SK-N-SH treated with all-trans-retinoic acid at 6 μM for 48 hours (cell line): ENCODE measurements around the gene ARPC1B.
"Not testable (repeated sequence)": the region's sequence is repeated elsewhere in the genome, so short reads cannot be mapped to it uniquely, and the experiment has no call there.

ENCODE experiments used
- ATAC-seq: fragments of 200-7000 bp; cut with Tn5 transposase; 3 replicates; pipeline ENCODE4 v1.9.1; 2020; ENCODE audit warnings: mild to moderate bottlenecking, moderate library complexity
- BACH2 ChIP-seq: fragments of 250-450 bp; sonication (Bioruptor Pico); IDR thresholded peaks from 2 replicates; pipeline ENCODE4 v1.9.0; 2021; ENCODE audit warnings: mild to moderate bottlenecking, borderline replicate concordance
- CSDC2 ChIP-seq: fragments of 250-450 bp; sonication (Bioruptor Pico); IDR thresholded peaks from 2 replicates; pipeline ENCODE4 v1.5.0; 2020; ENCODE audit warnings: mild to moderate bottlenecking, moderate library complexity
- ESRRG ChIP-seq: fragments of 250-450 bp; sonication (Bioruptor Pico); IDR thresholded peaks from 2 replicates; pipeline ENCODE4 v1.6.1; 2021; ENCODE audit warnings: mild to moderate bottlenecking
- GLIS3 ChIP-seq: fragments of 250-450 bp; sonication (Bioruptor Pico); IDR thresholded peaks from 2 replicates; pipeline ENCODE4 v1.5.0; 2020; ENCODE audit warnings: mild to moderate bottlenecking, moderate library complexity
- ISL1 ChIP-seq: fragments of 250-450 bp; sonication (Bioruptor Pico); IDR thresholded peaks from 2 replicates; pipeline ENCODE4 v2.1.2; 2022; ENCODE audit warnings: mild to moderate bottlenecking, moderate library complexity
- OSR1 ChIP-seq: fragments of 250-450 bp; sonication (Bioruptor Pico); IDR thresholded peaks from 2 replicates; pipeline ENCODE4 v1.8.0; 2022; ENCODE audit warnings: moderate library complexity, mild to moderate bottlenecking, inconsistent platforms
- RARB ChIP-seq: fragments of 250-450 bp; sonication (Bioruptor Pico); IDR thresholded peaks from 2 replicates; pipeline ENCODE4 v1.8.0; 2021; ENCODE audit warnings: mild to moderate bottlenecking, moderate library complexity
- SNAI2 ChIP-seq: fragments of 250-450 bp; sonication (Bioruptor Pico); IDR thresholded peaks from 2 replicates; pipeline ENCODE4 v1.5.0; 2020; ENCODE audit warnings: mild to moderate bottlenecking, moderate library complexity
- TCF4 ChIP-seq: fragments of 250-450 bp; sonication (Bioruptor Pico); IDR thresholded peaks from 2 replicates; pipeline ENCODE4 v1.8.0; 2021; ENCODE audit warnings: mild to moderate bottlenecking, moderate library complexity, borderline replicate concordance
- TOX ChIP-seq: fragments of 250-450 bp; sonication (Bioruptor Pico); IDR thresholded peaks from 2 replicates; pipeline ENCODE4 v1.8.0; 2021; ENCODE audit warnings: mild to moderate bottlenecking, moderate library complexity, borderline replicate concordance
- ZC3H10 ChIP-seq: fragments of 250-450 bp; sonication (Bioruptor Pico); IDR thresholded peaks from 2 replicates; pipeline ENCODE4 v1.5.1; 2021; ENCODE audit warnings: mild to moderate bottlenecking, moderate library complexity
- ZFP30 ChIP-seq: fragments of 450-650 bp; formaldehyde crosslinking; IDR thresholded peaks from 2 replicates; pipeline ENCODE4 v1.5.0; 2022; ENCODE audit warnings: mild to moderate bottlenecking, moderate library complexity
- ZNF565 ChIP-seq: fragments of 450-650 bp; formaldehyde crosslinking; conservative IDR thresholded peaks from 2 replicates; pipeline ENCODE4 v1.5.0; 2020; ENCODE audit warnings: low read depth, mild to moderate bottlenecking, moderate library complexity
- ZNF70 ChIP-seq: fragments of 450-650 bp; formaldehyde crosslinking; IDR thresholded peaks from 2 replicates; pipeline ENCODE4 v1.5.0; 2020; ENCODE audit warnings: mild to moderate bottlenecking, moderate library complexity
- ZNF8 ChIP-seq: fragments of 450-650 bp; formaldehyde crosslinking; IDR thresholded peaks from 2 replicates; pipeline ENCODE4 v1.5.0; 2020; ENCODE audit warnings: mild to moderate bottlenecking, moderate library complexity
- TF ChIP-seq, protein P1 (sequence below): fragments of 250-450 bp; sonication (Bioruptor Pico); IDR thresholded peaks from 2 replicates; pipeline ENCODE4 v1.8.0; 2020; ENCODE audit warnings: mild to moderate bottlenecking, moderate library complexity, borderline replicate concordance
- TF ChIP-seq, protein P2 (sequence below): fragments of 250-450 bp; sonication (Bioruptor Pico); IDR thresholded peaks from 2 replicates; pipeline ENCODE4 v1.5.1; 2020; ENCODE audit warnings: low read depth, mild to moderate bottlenecking, moderate library complexity
- TF ChIP-seq, protein P3 (sequence below): fragments of 250-450 bp; sonication (Bioruptor Pico); IDR thresholded peaks from 2 replicates; pipeline ENCODE4 v1.5.1; 2021; ENCODE audit warnings: mild to moderate bottlenecking, moderate library complexity
- TF ChIP-seq, protein P4 (sequence below): fragments of 250-450 bp; sonication (Bioruptor Pico); IDR thresholded peaks from 2 replicates; pipeline ENCODE4 v1.5.0; 2020; ENCODE audit warnings: mild to moderate bottlenecking, moderate library complexity

Gene ARPC1B

DNA sequence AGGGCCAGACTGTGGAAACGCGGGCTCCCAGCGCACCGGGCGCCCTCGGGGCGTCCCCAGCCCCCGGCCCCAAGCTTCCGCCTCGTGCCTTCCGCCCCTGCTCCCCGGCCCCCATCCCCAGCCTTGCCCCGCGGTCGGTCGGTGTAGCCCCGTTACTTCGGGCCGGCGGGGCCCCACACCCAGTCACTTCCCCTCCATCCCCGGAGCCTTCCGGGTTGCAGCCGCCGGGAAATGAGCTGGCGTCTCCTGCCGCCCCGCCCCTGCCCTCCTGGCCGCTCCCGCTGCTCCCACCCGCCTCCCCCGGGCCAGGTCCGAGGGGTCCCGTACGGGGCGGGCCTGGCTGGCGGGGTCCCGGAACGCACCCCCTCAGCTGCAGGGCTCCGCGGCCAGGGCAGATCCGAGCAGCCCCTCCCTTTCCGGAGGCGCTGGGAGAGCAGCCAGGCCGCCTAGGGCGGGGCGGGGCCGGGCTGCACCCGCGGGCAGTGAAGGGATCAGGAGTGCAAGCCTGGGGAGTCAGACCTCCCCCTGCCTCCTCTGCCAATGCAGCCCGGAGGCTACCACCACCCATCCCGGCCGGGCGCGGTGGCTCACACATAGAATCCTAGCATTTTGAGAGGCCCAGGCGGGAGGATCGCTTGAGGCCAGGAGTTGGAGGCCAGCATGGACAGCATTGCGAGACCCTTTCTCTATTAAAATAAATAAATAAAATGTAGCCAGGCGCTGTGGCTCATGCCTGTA lies 709 bp downstream of the ARPC1B start (continued):
- TF ChIP-seq, protein P1, sequence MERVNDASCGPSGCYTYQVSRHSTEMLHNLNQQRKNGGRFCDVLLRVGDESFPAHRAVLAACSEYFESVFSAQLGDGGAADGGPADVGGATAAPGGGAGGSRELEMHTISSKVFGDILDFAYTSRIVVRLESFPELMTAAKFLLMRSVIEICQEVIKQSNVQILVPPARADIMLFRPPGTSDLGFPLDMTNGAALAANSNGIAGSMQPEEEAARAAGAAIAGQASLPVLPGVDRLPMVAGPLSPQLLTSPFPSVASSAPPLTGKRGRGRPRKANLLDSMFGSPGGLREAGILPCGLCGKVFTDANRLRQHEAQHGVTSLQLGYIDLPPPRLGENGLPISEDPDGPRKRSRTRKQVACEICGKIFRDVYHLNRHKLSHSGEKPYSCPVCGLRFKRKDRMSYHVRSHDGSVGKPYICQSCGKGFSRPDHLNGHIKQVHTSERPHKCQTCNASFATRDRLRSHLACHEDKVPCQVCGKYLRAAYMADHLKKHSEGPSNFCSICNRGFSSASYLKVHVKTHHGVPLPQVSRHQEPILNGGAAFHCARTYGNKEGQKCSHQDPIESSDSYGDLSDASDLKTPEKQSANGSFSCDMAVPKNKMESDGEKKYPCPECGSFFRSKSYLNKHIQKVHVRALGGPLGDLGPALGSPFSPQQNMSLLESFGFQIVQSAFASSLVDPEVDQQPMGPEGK = 0 out of 2 replicates have a peak, but pooled peaks have one; percentile 40
- TF ChIP-seq SNAI2 (CRISPR knock-in tag) = 0 out of 2 replicates have a peak, but pooled peaks have one; percentile 20
- TF ChIP-seq CSDC2 (CRISPR knock-in tag) = no peak
- TF ChIP-seq ZNF565 (CRISPR knock-in tag) = no peak
- TF ChIP-seq, protein P2, sequence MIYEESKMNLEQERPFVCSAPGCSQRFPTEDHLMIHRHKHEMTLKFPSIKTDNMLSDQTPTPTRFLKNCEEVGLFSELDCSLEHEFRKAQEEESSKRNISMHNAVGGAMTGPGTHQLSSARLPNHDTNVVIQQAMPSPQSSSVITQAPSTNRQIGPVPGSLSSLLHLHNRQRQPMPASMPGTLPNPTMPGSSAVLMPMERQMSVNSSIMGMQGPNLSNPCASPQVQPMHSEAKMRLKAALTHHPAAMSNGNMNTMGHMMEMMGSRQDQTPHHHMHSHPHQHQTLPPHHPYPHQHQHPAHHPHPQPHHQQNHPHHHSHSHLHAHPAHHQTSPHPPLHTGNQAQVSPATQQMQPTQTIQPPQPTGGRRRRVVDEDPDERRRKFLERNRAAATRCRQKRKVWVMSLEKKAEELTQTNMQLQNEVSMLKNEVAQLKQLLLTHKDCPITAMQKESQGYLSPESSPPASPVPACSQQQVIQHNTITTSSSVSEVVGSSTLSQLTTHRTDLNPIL (CRISPR knock-in tag) = no peak
- TF ChIP-seq ZFP30 (CRISPR knock-in tag) = 0 out of 2 replicates have a peak, but pooled peaks have one; percentile 2

DNA sequence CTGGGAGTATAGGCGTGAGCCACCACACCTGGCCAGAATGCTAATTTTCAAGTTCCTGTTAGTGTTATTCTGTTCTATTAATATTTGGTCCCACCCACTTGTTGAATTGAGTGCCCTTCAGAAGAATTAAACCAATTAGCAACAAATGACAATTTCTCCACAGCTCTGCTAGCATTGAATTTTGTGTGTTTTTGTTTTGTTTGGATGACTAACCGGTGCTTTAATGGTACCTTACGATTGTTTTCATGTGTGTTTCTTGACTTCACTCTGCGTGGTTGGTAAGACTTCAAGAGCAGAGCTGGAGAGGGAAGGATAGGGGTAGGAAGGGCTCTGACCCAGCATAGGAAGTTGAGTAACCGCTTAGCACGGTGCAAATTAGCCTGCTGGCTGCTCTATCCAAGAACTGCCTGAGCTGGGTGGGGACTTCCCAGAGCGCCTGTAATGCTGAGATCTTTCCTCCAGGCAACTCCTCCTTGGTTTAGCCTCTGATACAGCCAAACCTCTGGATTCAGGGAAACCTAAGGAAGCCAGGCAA lies 4.6 kb downstream of the ARPC1B start:
- TF ChIP-seq ESRRG (CRISPR knock-in tag) (no peak), CSDC2 (CRISPR knock-in tag) (no peak), OSR1 (CRISPR knock-in tag) (no peak), ZNF565 (CRISPR knock-in tag) (no peak), ZC3H10 (CRISPR knock-in tag) (no peak), BACH2 (CRISPR knock-in tag) (no peak), TCF4 (CRISPR knock-in tag) (no peak), TOX (CRISPR knock-in tag) (no peak), GLIS3 (no peak), RARB (no peak), ZNF8 (CRISPR knock-in tag) (no peak), ISL1 (CRISPR knock-in tag) (no peak), ZNF70 (CRISPR knock-in tag) (no peak)
- TF ChIP-seq, protein P2 (CRISPR knock-in tag) = no peak
- TF ChIP-seq, protein P1 = no peak
- TF ChIP-seq, protein P3, sequence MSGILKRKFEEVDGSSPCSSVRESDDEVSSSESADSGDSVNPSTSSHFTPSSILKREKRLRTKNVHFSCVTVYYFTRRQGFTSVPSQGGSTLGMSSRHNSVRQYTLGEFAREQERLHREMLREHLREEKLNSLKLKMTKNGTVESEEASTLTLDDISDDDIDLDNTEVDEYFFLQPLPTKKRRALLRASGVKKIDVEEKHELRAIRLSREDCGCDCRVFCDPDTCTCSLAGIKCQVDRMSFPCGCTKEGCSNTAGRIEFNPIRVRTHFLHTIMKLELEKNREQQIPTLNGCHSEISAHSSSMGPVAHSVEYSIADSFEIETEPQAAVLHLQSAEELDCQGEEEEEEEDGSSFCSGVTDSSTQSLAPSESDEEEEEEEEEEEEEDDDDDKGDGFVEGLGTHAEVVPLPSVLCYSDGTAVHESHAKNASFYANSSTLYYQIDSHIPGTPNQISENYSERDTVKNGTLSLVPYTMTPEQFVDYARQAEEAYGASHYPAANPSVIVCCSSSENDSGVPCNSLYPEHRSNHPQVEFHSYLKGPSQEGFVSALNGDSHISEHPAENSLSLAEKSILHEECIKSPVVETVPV (CRISPR knock-in tag) = no peak
- TF ChIP-seq, protein P4, sequence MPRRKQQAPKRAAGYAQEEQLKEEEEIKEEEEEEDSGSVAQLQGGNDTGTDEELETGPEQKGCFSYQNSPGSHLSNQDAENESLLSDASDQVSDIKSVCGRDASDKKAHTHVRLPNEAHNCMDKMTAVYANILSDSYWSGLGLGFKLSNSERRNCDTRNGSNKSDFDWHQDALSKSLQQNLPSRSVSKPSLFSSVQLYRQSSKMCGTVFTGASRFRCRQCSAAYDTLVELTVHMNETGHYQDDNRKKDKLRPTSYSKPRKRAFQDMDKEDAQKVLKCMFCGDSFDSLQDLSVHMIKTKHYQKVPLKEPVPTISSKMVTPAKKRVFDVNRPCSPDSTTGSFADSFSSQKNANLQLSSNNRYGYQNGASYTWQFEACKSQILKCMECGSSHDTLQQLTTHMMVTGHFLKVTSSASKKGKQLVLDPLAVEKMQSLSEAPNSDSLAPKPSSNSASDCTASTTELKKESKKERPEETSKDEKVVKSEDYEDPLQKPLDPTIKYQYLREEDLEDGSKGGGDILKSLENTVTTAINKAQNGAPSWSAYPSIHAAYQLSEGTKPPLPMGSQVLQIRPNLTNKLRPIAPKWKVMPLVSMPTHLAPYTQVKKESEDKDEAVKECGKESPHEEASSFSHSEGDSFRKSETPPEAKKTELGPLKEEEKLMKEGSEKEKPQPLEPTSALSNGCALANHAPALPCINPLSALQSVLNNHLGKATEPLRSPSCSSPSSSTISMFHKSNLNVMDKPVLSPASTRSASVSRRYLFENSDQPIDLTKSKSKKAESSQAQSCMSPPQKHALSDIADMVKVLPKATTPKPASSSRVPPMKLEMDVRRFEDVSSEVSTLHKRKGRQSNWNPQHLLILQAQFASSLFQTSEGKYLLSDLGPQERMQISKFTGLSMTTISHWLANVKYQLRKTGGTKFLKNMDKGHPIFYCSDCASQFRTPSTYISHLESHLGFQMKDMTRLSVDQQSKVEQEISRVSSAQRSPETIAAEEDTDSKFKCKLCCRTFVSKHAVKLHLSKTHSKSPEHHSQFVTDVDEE (CRISPR knock-in tag) = no peak
- ATAC-seq = peak; percentile 3; the same call in 1 of the 3 replicates

DNA sequence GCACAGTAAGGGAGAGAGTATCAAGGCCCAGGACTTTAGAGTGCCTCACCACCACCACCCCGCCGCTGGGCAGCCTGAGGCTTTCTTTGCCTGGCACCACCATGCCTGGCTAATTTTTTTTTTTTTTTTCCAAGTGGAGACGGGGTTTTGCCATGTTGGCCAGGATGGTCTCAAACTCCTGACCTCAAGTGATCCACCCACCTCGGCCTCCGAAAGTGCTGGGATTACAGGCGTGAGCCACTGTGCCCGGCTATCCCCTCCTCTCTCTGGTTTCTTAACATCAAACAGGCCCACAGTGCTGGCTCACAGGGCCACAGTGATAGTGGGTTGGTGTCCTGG lies 5.1 kb downstream of the ARPC1B start:
- not testable (repeated sequence) for ATAC-seq
